Measurements from ENCODE around the gene TNFRSF19.

Gene TNFRSF19

GRCh38 chr13:23615395-23616081, 45.3 kb downstream of the TNFRSF19 start:
- Histone ChIP-seq H3K4me1 (ENCODE audit: control insufficient read depth, insufficient read depth, low read length) (peaks cover 6% of the 10 kb centered on the region), H3K27ac (ENCODE audit: extremely low read depth, low read depth, low read length) (no peak overlapping the region)
- CTCF ChIA-PET: interaction anchor here (0.9 kb wide), 1 partner anchor 9 kb away, joined by 3 read pairs; no protein-coding TSS in a partner anchor

GRCh38 chr13:23616228-23616627, 46.0 kb downstream of the TNFRSF19 start:
- ChIA-PET POLR2A (interaction anchor here (0.6 kb wide), 1 partner anchor 14 kb away, joined by 7 read pairs; no protein-coding TSS in a partner anchor), CTCF (interaction anchor here (0.9 kb wide), 1 partner anchor 10 kb away, joined by 3 read pairs; no protein-coding TSS in a partner anchor)
- H3K4me1 ChIP-seq (ENCODE audit: control insufficient read depth, insufficient read depth, low read length): peaks cover 3% of the 10 kb centered on the region; the same call in 1 of the 2 replicates
- TF ChIP-seq ZNF324 (tag by site-specific recombination; IDR thresholded peaks at IDR 0.05) (no peak), SCRT1 (tag by site-specific recombination; IDR thresholded peaks at IDR 0.05; ENCODE audit: borderline replicate concordance) (no peak), ZNF449 (tag by site-specific recombination; IDR thresholded peaks at IDR 0.05) (peak; percentile 73), ZNF580 (tag by site-specific recombination; IDR thresholded peaks at IDR 0.05) (no peak)
- H3K4me3 ChIP-seq (ENCODE audit: low read depth, low read length): no peak overlapping the region
- no peaks in the 10 kb centered on the region for H3K36me3 ChIP-seq (ENCODE audit: control insufficient read depth in 2 of 2, insufficient read depth in 1 of 2, low read length in 2 of 2)
- no peak overlapping the region for H3K27ac ChIP-seq (ENCODE audit: extremely low read depth, low read depth, low read length)
- no peaks in the 10 kb centered on the region for H3K9me3 ChIP-seq (ENCODE audit: control insufficient read depth, insufficient read depth, low read depth, low read length)

More at GRCh38 chr13:23615395-23616081, 45.3 kb downstream of the TNFRSF19 start:
- no peaks in the 10 kb centered on the region for H3K9me3 ChIP-seq (ENCODE audit: control insufficient read depth, insufficient read depth, low read depth, low read length)
- H3K4me3 ChIP-seq (ENCODE audit: low read depth, low read length): no peak overlapping the region
- H3K36me3 ChIP-seq (ENCODE audit: control insufficient read depth in 2 of 2, insufficient read depth in 1 of 2, low read length in 2 of 2): no peaks in the 10 kb centered on the region
- POLR2A ChIA-PET: interaction anchor here (0.6 kb wide), 1 partner anchor 14 kb away, joined by 7 read pairs; no protein-coding TSS in a partner anchor
- TF ChIP-seq ZFP37 (tag by site-specific recombination; IDR thresholded peaks at IDR 0.05): no peak

GRCh38 chr13:23617551-23618024, 47.4 kb downstream of the TNFRSF19 start:
- CTCF ChIA-PET: no interaction called here
- H3K4me1 ChIP-seq (ENCODE audit: control insufficient read depth, insufficient read depth, low read length): peaks cover 3% of the 10 kb centered on the region; the same call in 1 of the 2 replicates
- no peaks in the 10 kb centered on the region for H3K9me3 ChIP-seq (ENCODE audit: control insufficient read depth, insufficient read depth, low read depth, low read length)
- H3K36me3 ChIP-seq (ENCODE audit: control insufficient read depth in 2 of 2, insufficient read depth in 1 of 2, low read length in 2 of 2): no peaks in the 10 kb centered on the region
- POLR2A ChIA-PET: no interaction called here
- no peak overlapping the region for H3K27ac ChIP-seq (ENCODE audit: extremely low read depth, low read depth, low read length)
- H3K4me3 ChIP-seq (ENCODE audit: low read depth, low read length): no peak overlapping the region
- no peak for TF ChIP-seq ZNF768 (tag by site-specific recombination; IDR thresholded peaks at IDR 0.05)
- TF ChIP-seq FEZF1 (tag by site-specific recombination; IDR thresholded peaks at IDR 0.05): no peak
- no peak for TF ChIP-seq ZNF529 (tag by site-specific recombination; IDR thresholded peaks at IDR 0.05; ENCODE audit: insufficient replicate concordance)
- TF ChIP-seq REPIN1 (tag by site-specific recombination; IDR thresholded peaks at IDR 0.05; ENCODE audit: low read depth): no peak
- no peak for TF ChIP-seq ZNF280C (tag by site-specific recombination; IDR thresholded peaks at IDR 0.05)
- no peak for TF ChIP-seq ZBTB1 (tag by site-specific recombination; IDR thresholded peaks at IDR 0.05)
- no peak for TF ChIP-seq ZNF514 (tag by site-specific recombination; IDR thresholded peaks at IDR 0.05)
- no peak for TF ChIP-seq PATZ1 (tag by site-specific recombination; IDR thresholded peaks at IDR 0.05)
- no peak for TF ChIP-seq ZBTB48 (tag by site-specific recombination; IDR thresholded peaks at IDR 0.05)
- no peak for TF ChIP-seq ZNF48 (tag by site-specific recombination; IDR thresholded peaks at IDR 0.05)
- no peak for TF ChIP-seq KLF17 (tag by site-specific recombination; IDR thresholded peaks at IDR 0.05)
- no peak for TF ChIP-seq REST (tag by site-specific recombination; IDR thresholded peaks at IDR 0.05)

Measured in HEK293 (cell line).